Ascending aorta (tissue), 2 donors: ENCODE results near the gene C6orf120. TPM values are rescaled to one million over a fixed set of nuclear protein-coding genes. Genes with fewer than 3 reads are reported as not detected.

Experiments used
- DNase-seq, 2 donors: peaks; one replicate each; pipeline ENCODE4 v3.0.0-alpha.2; 2019; ENCODE audit warnings: low spot score in 2 of 2
- H3K27ac ChIP-seq, 2 donors: fragments of 200-600 bp; sonication (generic); one replicate each; pipeline ENCODE4 v1.5.1; 2016 to 2017; ENCODE audit warnings: mild to moderate bottlenecking in 1 of 2
- H3K27me3 ChIP-seq: fragments of 200-600 bp; sonication (generic); one replicate; pipeline ENCODE4 v1.5.1; 2017
- H3K36me3 ChIP-seq, 2 donors: fragments of 200-600 bp; sonication (generic); one replicate each; pipeline ENCODE4 v1.5.1; 2016
- H3K4me1 ChIP-seq, 2 donors: fragments of 200-600 bp; sonication (generic); one replicate each; pipeline ENCODE4 v1.5.1; 2016 to 2017; ENCODE audit warnings: mild to moderate bottlenecking in 1 of 2
- H3K4me3 ChIP-seq, 2 donors: fragments of 200-600 bp; sonication (generic); one replicate each; pipeline ENCODE4 v1.5.1; 2016 to 2017; ENCODE audit warnings: mild to moderate bottlenecking in 1 of 2
- H3K9me3 ChIP-seq, 2 donors: fragments of 200-600 bp; sonication (generic); one replicate each; pipeline ENCODE4 v1.5.1; 2016
- CTCF ChIP-seq, 3 experiments: fragments of 200-600 bp in 2 of 3; fragments of 450-650 bp in 1 of 3; sonication (generic) in 2 of 3; IDR thresholded peaks; one replicate each; pipeline ENCODE4 v1.5.1; 2016 to 2019; ENCODE audit warnings: antibody characterized with exemption in 3 of 3, mild to moderate bottlenecking in 1 of 3, moderate library complexity in 1 of 3
- intact Hi-C: fragments of 100-400 bp; cut with DNase I; formaldehyde crosslinking; loops from one replicate; pipeline ENCODE4 v1.15.1; 2023
- total RNA-seq: library from RNA; depleted of rRNA; stranded (reverse); fragments of >200 nt; gene quantifications from one replicate; pipeline ENCODE4 v1.1.0, GENCODE V29; 2016

C6orf120 gene
- total RNA-seq, 1 donor from 2014 or later: 36.2 TPM

DNA sequence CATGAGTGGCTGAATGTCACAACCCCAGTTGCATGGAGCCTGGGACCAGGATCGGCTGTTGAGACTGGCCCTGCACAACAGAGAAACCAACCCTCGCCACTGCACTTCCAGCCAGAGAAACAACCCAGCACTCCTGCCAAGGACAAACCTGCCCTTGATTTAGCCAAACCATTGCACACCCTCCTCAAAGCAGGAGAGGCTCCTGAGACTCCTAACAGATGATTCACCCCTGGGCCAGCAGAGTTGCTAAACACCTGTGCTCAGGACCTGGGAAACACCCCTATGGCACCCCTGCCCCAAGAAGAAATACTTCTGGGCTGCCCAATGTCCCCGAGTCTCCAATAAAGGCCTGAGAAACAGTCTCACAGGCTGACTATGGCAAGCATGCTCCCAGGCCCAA, 17.9 kb upstream of the C6orf120 start:
- peaks cover 20 to 31% of the 10 kb centered on the region in 2 donors for H3K36me3 ChIP-seq

GRCh38 chr6:169685860-169686259, 16.1 kb upstream of the C6orf120 start:
- TF ChIP-seq CTCF (IDR thresholded peaks at IDR 0.05): no peak
- intact Hi-C loops: no loop called here
- DNase-seq: no peak
- no peak overlapping the region for H3K4me3 ChIP-seq
- H3K27ac ChIP-seq: no peak overlapping the region
- no peaks in the 10 kb centered on the region for H3K4me1 ChIP-seq
- peaks cover 3 to 18% of the 10 kb centered on the region in 2 donors for H3K9me3 ChIP-seq
- H3K27me3 ChIP-seq: no peaks in the 10 kb centered on the region
- peaks cover 20 to 31% of the 10 kb centered on the region in 2 donors for H3K36me3 ChIP-seq

More for the DNA sequence above, 17.9 kb upstream of the C6orf120 start:
- Histone ChIP-seq H3K4me1 (no peaks in the 10 kb centered on the region), H3K4me3 (no peak overlapping the region), H3K9me3 (peaks cover 3 to 18% of the 10 kb centered on the region in 2 donors), H3K27ac (no peak overlapping the region), H3K27me3 (no peaks in the 10 kb centered on the region)
- intact Hi-C loops: no loop called here
- no peak for DNase-seq
- TF ChIP-seq CTCF (IDR thresholded peaks at IDR 0.05): no peak

DNA sequence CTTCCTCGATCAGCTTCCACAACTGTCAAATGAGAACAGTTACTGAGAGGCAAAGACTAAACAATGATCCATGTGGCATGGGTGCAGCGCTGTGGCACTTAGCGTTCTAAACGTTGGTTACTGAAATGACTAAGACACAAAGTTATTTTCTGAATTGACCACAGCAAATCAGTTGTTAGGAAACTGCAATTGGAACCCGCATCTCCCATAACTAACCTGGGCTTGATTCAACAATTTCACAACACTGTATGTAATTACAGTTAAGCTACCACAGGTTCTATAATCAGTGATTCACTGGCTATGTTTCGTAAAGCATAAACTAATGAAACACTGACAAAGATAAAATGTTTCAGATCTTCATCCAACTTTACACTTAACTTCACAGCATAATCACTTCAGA, 12.6 kb upstream of the C6orf120 start:
- no peak for DNase-seq
- no peaks in the 10 kb centered on the region for H3K27me3 ChIP-seq
- H3K27ac ChIP-seq: no peak overlapping the region
- peaks cover 3 to 18% of the 10 kb centered on the region in 2 donors for H3K9me3 ChIP-seq
- no peak overlapping the region for H3K4me3 ChIP-seq
- intact Hi-C loops: no loop called here
- peaks cover 9 to 26% of the 10 kb centered on the region in 2 donors for H3K36me3 ChIP-seq
- no peaks in the 10 kb centered on the region for H3K4me1 ChIP-seq
- TF ChIP-seq CTCF (IDR thresholded peaks at IDR 0.05): no peak

- no peak for DNase-seq
- Histone ChIP-seq H3K9me3 (peaks cover 3% of the 10 kb centered on the region in 2 donors), H3K4me1 (no peaks in the 10 kb centered on the region), H3K36me3 (peaks cover 7 to 21% of the 10 kb centered on the region in 2 donors), H3K4me3 (no peak overlapping the region), H3K27ac (no peak overlapping the region), H3K27me3 (no peaks in the 10 kb centered on the region)
- TF ChIP-seq CTCF (IDR thresholded peaks at IDR 0.05): no peak
- intact Hi-C loops: no loop called here
Measured at GRCh38 chr6:169691260-169691659, 10.7 kb upstream of the C6orf120 start.

- intact Hi-C loops: no loop called here
- H3K36me3 ChIP-seq: peaks cover 0 to 8% of the 10 kb centered on the region in 2 donors
Measured at GRCh38 chr6:169692516-169692915, 9.4 kb upstream of the C6orf120 start.

More at GRCh38 chr6:169692516-169692915, 9.4 kb upstream of the C6orf120 start:
- Histone ChIP-seq H3K9me3 (no peaks in the 10 kb centered on the region), H3K4me1 (no peaks in the 10 kb centered on the region), H3K27me3 (no peaks in the 10 kb centered on the region), H3K4me3 (no peak overlapping the region), H3K27ac (no peak overlapping the region)
- TF ChIP-seq CTCF (IDR thresholded peaks at IDR 0.05): no peak
- DNase-seq: no peak
